ENCODE results near the gene MNX1.

GRCh38 chr7:157003445-157003755, 7.1 kb downstream of the MNX1 start:
- TF ChIP-seq POLR2A (IDR thresholded peaks at IDR 0.05; ENCODE audit: low read depth, low read length) = no peak
- TF ChIP-seq, protein P1, sequence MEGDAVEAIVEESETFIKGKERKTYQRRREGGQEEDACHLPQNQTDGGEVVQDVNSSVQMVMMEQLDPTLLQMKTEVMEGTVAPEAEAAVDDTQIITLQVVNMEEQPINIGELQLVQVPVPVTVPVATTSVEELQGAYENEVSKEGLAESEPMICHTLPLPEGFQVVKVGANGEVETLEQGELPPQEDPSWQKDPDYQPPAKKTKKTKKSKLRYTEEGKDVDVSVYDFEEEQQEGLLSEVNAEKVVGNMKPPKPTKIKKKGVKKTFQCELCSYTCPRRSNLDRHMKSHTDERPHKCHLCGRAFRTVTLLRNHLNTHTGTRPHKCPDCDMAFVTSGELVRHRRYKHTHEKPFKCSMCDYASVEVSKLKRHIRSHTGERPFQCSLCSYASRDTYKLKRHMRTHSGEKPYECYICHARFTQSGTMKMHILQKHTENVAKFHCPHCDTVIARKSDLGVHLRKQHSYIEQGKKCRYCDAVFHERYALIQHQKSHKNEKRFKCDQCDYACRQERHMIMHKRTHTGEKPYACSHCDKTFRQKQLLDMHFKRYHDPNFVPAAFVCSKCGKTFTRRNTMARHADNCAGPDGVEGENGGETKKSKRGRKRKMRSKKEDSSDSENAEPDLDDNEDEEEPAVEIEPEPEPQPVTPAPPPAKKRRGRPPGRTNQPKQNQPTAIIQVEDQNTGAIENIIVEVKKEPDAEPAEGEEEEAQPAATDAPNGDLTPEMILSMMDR (conservative IDR thresholded peaks at IDR 0.05; ENCODE audit: low read depth, low read length) = no peak
- no peak for TF ChIP-seq NFE2L2 (IDR thresholded peaks at IDR 0.05; ENCODE audit: low read depth, low read length)
- TF ChIP-seq BHLHE40 (IDR thresholded peaks at IDR 0.05; ENCODE audit: low read depth, low read length) = no peak
- TF ChIP-seq CEBPB (IDR thresholded peaks at IDR 0.05; ENCODE audit: low read depth, low read length) = no peak
- TF ChIP-seq RAD21 (IDR thresholded peaks at IDR 0.05; ENCODE audit: low read length) = no peak

Data from IMR-90 (cell line).